SU-DHL-6 (cell line): Measurements from ENCODE around the gene USP46.

Experiments used
- H2AFZ ChIP-seq: fragments of 200-600 bp; sonication (generic); 2 replicates; pipeline ENCODE4 v1.6.1; 2014; ENCODE audit warnings: low read depth, mild to moderate bottlenecking, moderate library complexity, mixed read lengths, antibody characterized with exemption, low read length; ENCODE audit not compliant: severe bottlenecking
- H3F3A ChIP-seq: fragments of 200-600 bp; shearing (Covaris generic); 2 replicates; pipeline ENCODE4 v1.6.0; 2016; ENCODE audit warnings: antibody characterized with exemption, mild to moderate bottlenecking; ENCODE audit not compliant: insufficient read depth
- H3K27ac ChIP-seq: fragments of 200-600 bp; sonication (generic); 2 replicates; pipeline ENCODE4 v1.5.1; 2016; ENCODE audit warnings: low read depth, mild to moderate bottlenecking, low read length, moderate library complexity, mixed read lengths
- H3K27me3 ChIP-seq: fragments of 200-600 bp; sonication (generic), shearing (Covaris generic); 2 replicates; pipeline ENCODE4 v1.6.0; 2014; ENCODE audit warnings: mild to moderate bottlenecking, low read length
- H3K36me3 ChIP-seq: fragments of 200-600 bp; sonication (generic); 2 replicates; pipeline ENCODE4 v1.6.1; 2014; ENCODE audit warnings: mild to moderate bottlenecking, low read length, mixed read lengths
- H3K4me2 ChIP-seq: fragments of 300-600, 200-600 bp; shearing (Covaris generic), sonication (generic); 2 replicates; pipeline ENCODE4 v1.6.0; 2014; ENCODE audit warnings: low read length, low read depth, mild to moderate bottlenecking; ENCODE audit not compliant: poor library complexity, severe bottlenecking
- H3K4me3 ChIP-seq: fragments of 200-600 bp; sonication (generic); 2 replicates; pipeline ENCODE4 v1.5.1; 2014; ENCODE audit warnings: antibody characterized with exemption, low read length, mild to moderate bottlenecking, mixed read lengths; ENCODE audit not compliant: insufficient read depth, poor library complexity, severe bottlenecking
- H3K79me2 ChIP-seq: fragments of 200-600 bp; sonication (generic); 2 replicates; pipeline ENCODE4 v1.6.1; 2014; ENCODE audit warnings: mild to moderate bottlenecking, low read length, moderate library complexity; ENCODE audit not compliant: insufficient read depth
- H3K9ac ChIP-seq: fragments of 200-600 bp; sonication (generic); 2 replicates; pipeline ENCODE4 v1.7.0; 2014; ENCODE audit warnings: mild to moderate bottlenecking, low read length
- H3K9me2 ChIP-seq: fragments of 200-600 bp; sonication (generic); replicated peaks from 2 replicates; pipeline ENCODE4 v1.6.1; 2014; ENCODE audit warnings: low read length; ENCODE audit not compliant: insufficient read depth
- H3K9me3 ChIP-seq: fragments of 200-600 bp; sonication (generic); 2 replicates; pipeline ENCODE4 v1.6.1; 2014; ENCODE audit warnings: low read length, mixed read lengths; ENCODE audit not compliant: insufficient read depth
- H4K20me1 ChIP-seq: fragments of 200-600 bp; sonication (generic); 2 replicates; pipeline ENCODE4 v1.6.1; 2014; ENCODE audit warnings: low read depth, mild to moderate bottlenecking, antibody characterized with exemption, low read length, moderate library complexity, mixed read lengths
- CTCF ChIP-seq: fragments of 200-600 bp; sonication (generic); IDR thresholded peaks from one replicate; pipeline ENCODE4 v1.5.1; 2017; ENCODE audit warnings: antibody characterized with exemption, mild to moderate bottlenecking, low read length, moderate library complexity; ENCODE audit not compliant: insufficient read depth, poor library complexity, severe bottlenecking
- EZH2phosphoT487 ChIP-seq: fragments of 200-600 bp; sonication (generic), shearing (Covaris generic); conservative IDR thresholded peaks from 2 replicates; pipeline ENCODE4 v1.6.1; 2018; ENCODE audit warnings: mild to moderate bottlenecking, antibody characterized with exemption, low read length, moderate library complexity, mixed read lengths

The USP46 gene

GRCh38 chr4:52643190-52643589 is 15.9 kb downstream of the USP46 start:
- Histone ChIP-seq H3K27me3 (no peaks in the 10 kb centered on the region), H3K9me3 (no peaks in the 10 kb centered on the region), H4K20me1 (peaks cover 3% of the 10 kb centered on the region; the same call in 1 of the 2 replicates), H3K9me2 (no peaks in the 10 kb centered on the region), H3K4me2 (no peak overlapping the region), H3K36me3 (no peaks in the 10 kb centered on the region), H3F3A (no peaks in the 10 kb centered on the region), H3K27ac (no peak overlapping the region), H3K79me2 (no peaks in the 10 kb centered on the region), H3K4me3 (no peak overlapping the region), H2AFZ (no peak overlapping the region), H3K9ac (no peak overlapping the region)
- TF ChIP-seq EZH2phosphoT487 (no peak), CTCF (no peak)

- Histone ChIP-seq H3K4me2 (no peak overlapping the region), H2AFZ (no peak overlapping the region), H4K20me1 (peaks cover 3% of the 10 kb centered on the region; the same call in 1 of the 2 replicates), H3K79me2 (no peaks in the 10 kb centered on the region), H3K9me2 (no peaks in the 10 kb centered on the region), H3K27me3 (no peaks in the 10 kb centered on the region), H3K27ac (no peak overlapping the region), H3F3A (no peaks in the 10 kb centered on the region), H3K9ac (no peak overlapping the region), H3K9me3 (no peaks in the 10 kb centered on the region), H3K4me3 (no peak overlapping the region), H3K36me3 (no peaks in the 10 kb centered on the region)
- no peak for TF ChIP-seq EZH2phosphoT487
- no peak for TF ChIP-seq CTCF
Observed at GRCh38 chr4:52641854-52642563, 17.1 kb downstream of the USP46 start.

GRCh38 chr4:52640808-52641565 is 18.1 kb downstream of the USP46 start:
- Histone ChIP-seq H3K4me3 (no peak overlapping the region), H3K27me3 (no peaks in the 10 kb centered on the region), H3K79me2 (no peaks in the 10 kb centered on the region), H3F3A (no peaks in the 10 kb centered on the region), H2AFZ (no peak overlapping the region), H3K9ac (no peak overlapping the region), H3K27ac (no peak overlapping the region), H3K9me2 (no peaks in the 10 kb centered on the region), H3K4me2 (no peak overlapping the region), H3K9me3 (no peaks in the 10 kb centered on the region), H4K20me1 (peaks cover 3% of the 10 kb centered on the region; the same call in 1 of the 2 replicates), H3K36me3 (no peaks in the 10 kb centered on the region)
- TF ChIP-seq EZH2phosphoT487: no peak
- no peak for TF ChIP-seq CTCF
